ENCODE data around the gene PIEZO2.

Gene PIEZO2

DNA sequence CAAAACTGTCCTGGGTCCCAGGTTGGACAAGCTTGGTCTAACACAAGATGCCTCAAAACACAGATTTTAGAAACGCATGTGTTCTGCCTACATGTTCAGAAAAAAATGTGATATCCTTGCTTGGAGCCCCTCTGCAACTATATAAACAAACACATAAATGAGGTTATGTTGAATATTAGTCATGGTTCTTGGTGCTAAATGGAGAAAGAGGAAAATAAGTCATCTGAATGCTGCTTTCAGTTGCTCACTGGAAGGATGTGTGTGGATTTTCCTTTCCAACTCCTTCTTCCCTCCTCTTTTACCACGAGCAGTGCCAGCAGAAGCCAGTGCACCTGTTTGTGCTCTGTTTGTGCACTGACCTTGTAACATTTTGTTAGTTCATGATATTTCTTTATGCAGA is 85.3 kb downstream of the PIEZO2 start:
- no peaks in the 10 kb centered on the region for H3K27me3 ChIP-seq (ENCODE audit: insufficient read depth, poor library complexity, severe bottlenecking)
- no peak overlapping the region for H3K4me3 ChIP-seq (replicated peaks; ENCODE audit: insufficient read depth, low read length)
- H3K27ac ChIP-seq (replicated peaks) = no peak overlapping the region
- DNase-seq (ENCODE audit: low read depth in 1 of 2, low spot score in 1 of 2) = no peak
- TF ChIP-seq, protein P1, sequence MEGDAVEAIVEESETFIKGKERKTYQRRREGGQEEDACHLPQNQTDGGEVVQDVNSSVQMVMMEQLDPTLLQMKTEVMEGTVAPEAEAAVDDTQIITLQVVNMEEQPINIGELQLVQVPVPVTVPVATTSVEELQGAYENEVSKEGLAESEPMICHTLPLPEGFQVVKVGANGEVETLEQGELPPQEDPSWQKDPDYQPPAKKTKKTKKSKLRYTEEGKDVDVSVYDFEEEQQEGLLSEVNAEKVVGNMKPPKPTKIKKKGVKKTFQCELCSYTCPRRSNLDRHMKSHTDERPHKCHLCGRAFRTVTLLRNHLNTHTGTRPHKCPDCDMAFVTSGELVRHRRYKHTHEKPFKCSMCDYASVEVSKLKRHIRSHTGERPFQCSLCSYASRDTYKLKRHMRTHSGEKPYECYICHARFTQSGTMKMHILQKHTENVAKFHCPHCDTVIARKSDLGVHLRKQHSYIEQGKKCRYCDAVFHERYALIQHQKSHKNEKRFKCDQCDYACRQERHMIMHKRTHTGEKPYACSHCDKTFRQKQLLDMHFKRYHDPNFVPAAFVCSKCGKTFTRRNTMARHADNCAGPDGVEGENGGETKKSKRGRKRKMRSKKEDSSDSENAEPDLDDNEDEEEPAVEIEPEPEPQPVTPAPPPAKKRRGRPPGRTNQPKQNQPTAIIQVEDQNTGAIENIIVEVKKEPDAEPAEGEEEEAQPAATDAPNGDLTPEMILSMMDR (IDR thresholded peaks at IDR 0.05; ENCODE audit: insufficient read depth, low read length) = no peak
- TF ChIP-seq SPI1 (IDR thresholded peaks at IDR 0.05; ENCODE audit: borderline replicate concordance, low read depth) (no peak), POLR2AphosphoS5 (IDR thresholded peaks at IDR 0.05; ENCODE audit: low read depth) (no peak), GABPA (IDR thresholded peaks at IDR 0.05; ENCODE audit: low read depth) (no peak)
- TF ChIP-seq, protein P2, sequence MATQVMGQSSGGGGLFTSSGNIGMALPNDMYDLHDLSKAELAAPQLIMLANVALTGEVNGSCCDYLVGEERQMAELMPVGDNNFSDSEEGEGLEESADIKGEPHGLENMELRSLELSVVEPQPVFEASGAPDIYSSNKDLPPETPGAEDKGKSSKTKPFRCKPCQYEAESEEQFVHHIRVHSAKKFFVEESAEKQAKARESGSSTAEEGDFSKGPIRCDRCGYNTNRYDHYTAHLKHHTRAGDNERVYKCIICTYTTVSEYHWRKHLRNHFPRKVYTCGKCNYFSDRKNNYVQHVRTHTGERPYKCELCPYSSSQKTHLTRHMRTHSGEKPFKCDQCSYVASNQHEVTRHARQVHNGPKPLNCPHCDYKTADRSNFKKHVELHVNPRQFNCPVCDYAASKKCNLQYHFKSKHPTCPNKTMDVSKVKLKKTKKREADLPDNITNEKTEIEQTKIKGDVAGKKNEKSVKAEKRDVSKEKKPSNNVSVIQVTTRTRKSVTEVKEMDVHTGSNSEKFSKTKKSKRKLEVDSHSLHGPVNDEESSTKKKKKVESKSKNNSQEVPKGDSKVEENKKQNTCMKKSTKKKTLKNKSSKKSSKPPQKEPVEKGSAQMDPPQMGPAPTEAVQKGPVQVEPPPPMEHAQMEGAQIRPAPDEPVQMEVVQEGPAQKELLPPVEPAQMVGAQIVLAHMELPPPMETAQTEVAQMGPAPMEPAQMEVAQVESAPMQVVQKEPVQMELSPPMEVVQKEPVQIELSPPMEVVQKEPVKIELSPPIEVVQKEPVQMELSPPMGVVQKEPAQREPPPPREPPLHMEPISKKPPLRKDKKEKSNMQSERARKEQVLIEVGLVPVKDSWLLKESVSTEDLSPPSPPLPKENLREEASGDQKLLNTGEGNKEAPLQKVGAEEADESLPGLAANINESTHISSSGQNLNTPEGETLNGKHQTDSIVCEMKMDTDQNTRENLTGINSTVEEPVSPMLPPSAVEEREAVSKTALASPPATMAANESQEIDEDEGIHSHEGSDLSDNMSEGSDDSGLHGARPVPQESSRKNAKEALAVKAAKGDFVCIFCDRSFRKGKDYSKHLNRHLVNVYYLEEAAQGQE (IDR thresholded peaks at IDR 0.05; ENCODE audit: insufficient replicate concordance, low read depth) = no peak

DNA sequence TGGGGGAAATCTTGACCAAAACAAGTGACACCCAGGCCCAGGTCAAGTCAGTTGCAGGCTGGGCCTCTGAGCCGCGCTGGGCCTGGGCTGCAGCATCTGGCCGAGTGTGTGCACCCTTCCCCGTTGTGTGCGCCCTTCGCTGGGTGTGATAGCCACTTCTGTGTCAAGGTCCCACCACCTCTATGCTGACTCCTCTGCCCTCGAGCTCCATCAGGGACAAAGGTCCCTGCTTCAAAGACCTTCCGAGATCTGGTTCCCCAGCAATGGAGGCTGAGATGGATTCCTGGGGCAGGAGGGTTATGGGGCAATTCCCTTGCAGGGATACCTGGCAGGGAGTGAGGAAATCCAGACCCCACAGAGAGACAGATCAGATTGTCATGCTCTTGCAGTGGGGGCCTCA is 93.6 kb downstream of the PIEZO2 start:
- no peaks in the 10 kb centered on the region for H3K27me3 ChIP-seq (ENCODE audit: insufficient read depth, poor library complexity, severe bottlenecking)
- no peak overlapping the region for H3K27ac ChIP-seq (replicated peaks)
- no peak overlapping the region for H3K4me3 ChIP-seq (replicated peaks; ENCODE audit: insufficient read depth, low read length)
- no peak for TF ChIP-seq SPI1 (IDR thresholded peaks at IDR 0.05; ENCODE audit: borderline replicate concordance, low read depth)
- TF ChIP-seq, protein P1 (IDR thresholded peaks at IDR 0.05; ENCODE audit: insufficient read depth, low read length) = no peak
- TF ChIP-seq GABPA (IDR thresholded peaks at IDR 0.05; ENCODE audit: low read depth) = no peak
- TF ChIP-seq, protein P2 (IDR thresholded peaks at IDR 0.05; ENCODE audit: insufficient replicate concordance, low read depth) = no peak
- TF ChIP-seq POLR2AphosphoS5 (IDR thresholded peaks at IDR 0.05; ENCODE audit: low read depth) = no peak
- no peak for DNase-seq (ENCODE audit: low read depth in 1 of 2, low spot score in 1 of 2)

DNA sequence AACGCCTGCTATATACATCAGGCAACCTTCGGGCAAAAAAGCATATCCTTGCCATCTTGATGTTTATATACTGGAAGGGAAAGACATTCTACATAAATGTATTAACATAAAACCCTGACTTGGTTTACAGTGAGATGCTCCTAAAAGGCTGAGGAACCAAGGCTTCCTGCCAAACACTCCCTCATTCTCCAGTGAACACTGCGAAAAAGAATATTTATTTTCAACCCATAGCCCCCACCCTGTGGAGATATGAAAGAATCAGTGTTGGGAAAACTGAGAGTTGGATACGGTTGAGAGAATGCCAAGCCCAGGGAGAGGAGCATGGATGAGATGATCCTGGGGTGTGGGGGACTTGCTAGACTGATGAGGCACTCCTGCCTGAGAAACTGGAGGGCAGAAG is 94.9 kb downstream of the PIEZO2 start:
- H3K4me3 ChIP-seq (replicated peaks; ENCODE audit: insufficient read depth, low read length) = no peak overlapping the region
- no peak overlapping the region for H3K27ac ChIP-seq (replicated peaks)
- no peaks in the 10 kb centered on the region for H3K27me3 ChIP-seq (ENCODE audit: insufficient read depth, poor library complexity, severe bottlenecking)
- TF ChIP-seq POLR2AphosphoS5 (IDR thresholded peaks at IDR 0.05; ENCODE audit: low read depth) (no peak), GABPA (IDR thresholded peaks at IDR 0.05; ENCODE audit: low read depth) (no peak), SPI1 (IDR thresholded peaks at IDR 0.05; ENCODE audit: borderline replicate concordance, low read depth) (no peak)
- TF ChIP-seq, protein P1 (IDR thresholded peaks at IDR 0.05; ENCODE audit: insufficient read depth, low read length) = no peak
- TF ChIP-seq, protein P2 (IDR thresholded peaks at IDR 0.05; ENCODE audit: insufficient replicate concordance, low read depth) = no peak
- DNase-seq (ENCODE audit: low read depth in 1 of 2, low spot score in 1 of 2) = no peak
